Kidney (tissue), 14 donors: ENCODE data around the gene PRRC2B. TPM values are rescaled to one million over a fixed set of nuclear protein-coding genes. Genes with fewer than 3 reads are reported as not detected.
A peak's percentile ranks its signal among the peaks of the same experiment; 100 is the strongest.

Experiments used
- DNase-seq, 5 donors: peaks; one replicate each; pipeline ENCODE4 v3.0.0-alpha.2; 2013 to 2020
- FAIRE-seq: peaks from 2 replicates; lab custom pipeline; 2012; peaks lifted over from hg19 to GRCh38; lab: Jason Lieb, UNC
- H3K27ac ChIP-seq, 2 donors: one replicate each; pipeline ENCODE4 v1.7.0; 2013; ENCODE audit warnings: low read depth in 2 of 2, low read length in 2 of 2, inconsistent platforms in 1 of 2
- H3K27me3 ChIP-seq: one replicate; pipeline ENCODE4 v1.7.1; 2013; ENCODE audit warnings: low read length, inconsistent platforms; ENCODE audit not compliant: control insufficient read depth, insufficient read depth
- H3K36me3 ChIP-seq, 3 donors: one replicate each; pipeline versions ENCODE4 v1.7.0 to v1.7.1; 2013; ENCODE audit warnings: low read length in 3 of 3, control low read depth in 1 of 3, inconsistent platforms in 1 of 3; ENCODE audit not compliant: insufficient read depth in 3 of 3, control insufficient read depth in 2 of 3
- H3K4me1 ChIP-seq, 3 donors: one replicate each; pipeline versions ENCODE4 v1.7.0 to v1.7.1; 2013; ENCODE audit warnings: low read length in 3 of 3, inconsistent platforms in 1 of 3, low read depth in 1 of 3; ENCODE audit not compliant: control insufficient read depth in 2 of 3, insufficient read depth in 2 of 3
- H3K4me3 ChIP-seq, 3 donors: one replicate each; pipeline versions ENCODE4 v1.7.0 to v1.8.1; 2013; ENCODE audit warnings: low read length in 3 of 3, control low read depth in 1 of 3, inconsistent platforms in 1 of 3
- H3K9ac ChIP-seq, 3 donors: one replicate each; pipeline versions ENCODE4 v1.7.0 to v1.7.1; 2013; ENCODE audit warnings: low read length in 3 of 3, control low read depth in 1 of 3, inconsistent platforms in 1 of 3
- H3K9me3 ChIP-seq, 3 donors: one replicate each; pipeline versions ENCODE4 v1.7.0 to v1.7.1; 2013; ENCODE audit warnings: low read length in 3 of 3, control low read depth in 1 of 3, inconsistent platforms in 1 of 3; ENCODE audit not compliant: control insufficient read depth in 2 of 3, insufficient read depth in 1 of 3
- CTCF ChIP-seq: IDR thresholded peaks from 3 replicates; pipeline ENCODE4 v1.5.1; 2012; ENCODE audit warnings: mild to moderate bottlenecking, moderate library complexity, borderline replicate concordance; ENCODE audit not compliant: insufficient read depth; ENCODE audit errors: extremely low read depth
- intact Hi-C: fragments of 100-400 bp; cut with DNase I; formaldehyde crosslinking; loops from one replicate; pipeline ENCODE4 v1.11.1; 2022
- polyA plus RNA-seq: library from polyadenylated mRNA; stranded (reverse); fragments of 350-450 nt; fragmentation: Illumina TruSeq; extraction: RNeasy Lipid Tissue Mini Kit (QIAGEN cat#74804); gene quantifications from one replicate; pipeline ENCODE4 v1.2.3, GENCODE V29; 2014; ENCODE audit warnings: low read depth, low replicate concordance; ENCODE audit not compliant: insufficient read depth
- total RNA-seq: library from RNA; stranded (reverse); fragmentation: NEBNext Ultra II Directional; extraction: Animal tissue kit (Norgen Biotek cat#: 25700); gene quantifications from one replicate; pipeline ENCODE4 v1.2.1, GENCODE V29; 2021
- donor health status: control.
- donor health status: control.
- donor health status: control.
- donor health status: control.
- donor health status: control.
- donor health status: DM: yes; HTN: yes; CAD: no.
- donor health status: Normal renal cell carcinoma (clear cell type).

Gene PRRC2B
- total and polyA plus RNA-seq, 2 donors from 2014 or later = 37.4 to 227 TPM

DNA sequence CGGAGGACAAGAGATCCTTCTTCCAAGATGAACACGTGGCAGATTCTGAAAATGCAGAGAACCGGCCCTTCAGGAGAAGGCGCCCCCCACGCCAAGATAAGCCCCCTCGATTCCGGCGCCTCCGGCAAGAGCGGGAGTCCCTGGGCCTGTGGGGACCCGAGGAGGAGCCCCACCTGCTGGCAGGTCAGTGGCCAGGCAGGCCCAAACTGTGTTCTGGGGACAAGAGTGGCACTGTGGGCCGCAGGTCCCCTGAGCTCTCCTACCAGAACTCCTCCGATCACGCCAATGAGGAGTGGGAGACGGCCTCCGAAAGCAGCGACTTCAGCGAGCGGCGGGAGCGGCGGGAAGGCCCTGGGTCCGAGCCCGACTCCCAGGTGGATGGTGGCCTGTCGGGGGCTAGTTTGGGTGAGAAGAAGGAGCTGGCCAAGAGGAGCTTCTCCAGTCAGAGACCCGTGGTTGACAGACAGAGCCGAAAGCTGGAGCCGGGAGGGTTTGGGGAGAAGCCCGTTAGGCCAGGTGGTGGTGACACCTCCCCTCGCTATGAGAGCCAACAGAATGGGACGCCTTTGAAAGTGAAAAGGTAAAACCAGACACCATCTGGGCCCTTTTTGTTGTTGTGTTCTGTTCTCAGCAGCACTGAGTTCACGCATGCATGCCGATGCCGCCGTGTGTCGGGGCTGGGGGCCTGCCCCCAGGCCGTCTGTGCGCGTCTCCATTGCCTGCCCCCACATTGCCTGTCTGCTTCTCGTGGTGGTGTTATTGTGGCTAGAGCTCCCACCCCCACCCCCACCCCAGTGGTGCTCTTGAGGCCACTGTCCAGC is 82.3 kb downstream of the PRRC2B start:
- peak in 1 of 5 donors; percentile 64 for DNase-seq
- no peaks in the 10 kb centered on the region for H3K27me3 ChIP-seq
- intact Hi-C loops = no loop called here
- peaks cover 18 to 68% (median 48%) of the 10 kb centered on the region in 3 donors for H3K36me3 ChIP-seq
- H3K4me1 ChIP-seq = peaks cover 0 to 8% (median 0%) of the 10 kb centered on the region in 3 donors
- no peak for TF ChIP-seq CTCF
- no peak overlapping the region for H3K4me3 ChIP-seq
- no peak for FAIRE-seq
- no peak overlapping the region for H3K9ac ChIP-seq
- peak overlapping the region in 1 of 2 donors; percentile 28 for H3K27ac ChIP-seq
- no peaks in the 10 kb centered on the region for H3K9me3 ChIP-seq

DNA sequence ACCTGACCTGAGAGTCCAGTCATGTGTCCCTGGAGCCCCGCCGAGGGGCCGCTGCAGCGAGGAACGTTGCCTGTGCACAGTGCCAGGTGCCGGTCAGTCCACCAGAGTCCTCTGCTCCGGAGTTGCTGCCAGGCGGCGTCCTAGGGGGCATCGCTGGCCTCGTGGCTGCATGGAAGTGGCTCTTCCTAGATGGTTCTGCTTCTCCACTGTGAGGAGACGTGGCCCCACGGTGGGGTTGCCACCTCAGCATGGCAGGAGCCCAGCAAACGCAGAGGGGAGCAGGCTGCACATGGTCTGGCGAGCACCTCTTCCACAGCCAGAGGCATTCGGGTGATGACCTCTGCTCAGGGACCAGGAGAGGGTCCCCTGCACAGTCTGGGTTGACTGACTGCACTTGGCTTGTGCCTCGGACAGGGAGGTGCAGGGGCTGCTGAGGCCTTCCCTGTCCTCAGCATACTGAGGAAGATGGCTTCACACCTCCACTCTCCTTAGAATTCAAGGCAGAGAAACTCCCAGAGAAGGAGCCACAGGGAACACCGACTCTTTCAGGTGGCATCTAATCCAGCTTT is 83.0 kb downstream of the PRRC2B start:
- H3K9ac ChIP-seq = no peak overlapping the region
- H3K4me3 ChIP-seq = no peak overlapping the region
- H3K27me3 ChIP-seq = no peaks in the 10 kb centered on the region
- FAIRE-seq = no peak
- H3K27ac ChIP-seq = no peak overlapping the region
- intact Hi-C loops = no loop called here
- peaks cover 0 to 8% (median 0%) of the 10 kb centered on the region in 3 donors for H3K4me1 ChIP-seq
- peak in 1 of 5 donors; percentile 51 for DNase-seq
- peaks cover 15 to 68% (median 45%) of the 10 kb centered on the region in 3 donors for H3K36me3 ChIP-seq
- TF ChIP-seq CTCF = no peak
- H3K9me3 ChIP-seq = no peaks in the 10 kb centered on the region

DNA sequence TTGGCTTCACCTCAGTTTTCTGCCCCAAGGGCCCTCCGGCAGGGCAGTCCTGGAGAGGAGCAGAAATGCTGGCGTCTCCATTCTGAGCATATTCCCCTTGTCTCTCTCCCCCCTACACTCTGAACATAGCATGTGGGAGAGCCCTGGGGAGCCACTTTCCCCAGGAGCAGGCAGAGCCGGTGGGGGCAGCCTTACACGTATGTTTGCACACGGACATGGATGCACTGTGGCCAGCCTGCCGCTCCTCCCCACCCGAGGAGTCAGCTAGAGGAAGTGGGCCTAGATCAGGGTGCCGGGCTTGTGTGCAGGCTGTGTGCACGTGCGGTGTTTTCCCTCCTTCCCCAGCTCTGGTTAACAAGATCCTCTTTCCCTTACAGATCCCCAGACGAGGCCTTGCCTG is 83.5 kb downstream of the PRRC2B start:
- no peak for FAIRE-seq
- intact Hi-C loops = no loop called here
- H3K36me3 ChIP-seq = peaks cover 15 to 69% (median 49%) of the 10 kb centered on the region in 3 donors
- no peak for TF ChIP-seq CTCF
- H3K27me3 ChIP-seq = no peaks in the 10 kb centered on the region
- no peak overlapping the region for H3K27ac ChIP-seq
- no peak overlapping the region for H3K9ac ChIP-seq
- H3K4me3 ChIP-seq = no peak overlapping the region
- H3K9me3 ChIP-seq = no peaks in the 10 kb centered on the region
- peaks cover 0 to 8% (median 0%) of the 10 kb centered on the region in 3 donors for H3K4me1 ChIP-seq
- DNase-seq = peak in 1 of 5 donors; percentile 71
